Uterus (tissue), 4 donors: ENCODE data around the gene MCTP2. TPM values are rescaled to one million over a fixed set of nuclear protein-coding genes. Genes with fewer than 3 reads are reported as not detected.
"Not testable (repeated sequence)": the region's sequence is repeated elsewhere in the genome, so short reads cannot be mapped to it uniquely, and the experiment has no call there.

Source experiments
- DNase-seq, 2 donors: peaks; one replicate each; pipeline ENCODE4 v3.0.0-alpha.2; 2019 to 2020
- H3K27ac ChIP-seq, 2 donors: fragments of 200-600 bp; sonication (generic); 1 replicate in 1 of 2; 2 replicates in 1 of 2; pipeline ENCODE4 v1.5.1; 2016 to 2018
- H3K27me3 ChIP-seq, 2 donors: fragments of 200-600 bp; sonication (generic); one replicate each; pipeline ENCODE4 v1.5.1; 2018 to 2019; ENCODE audit warnings: control low read depth in 1 of 2
- H3K36me3 ChIP-seq, 2 donors: fragments of 200-600 bp; sonication (generic); one replicate each; pipeline ENCODE4 v1.5.1; 2019; ENCODE audit warnings: control low read depth in 1 of 2
- H3K4me1 ChIP-seq, 2 donors: fragments of 200-600 bp; sonication (generic); one replicate each; pipeline ENCODE4 v1.5.1; 2018 to 2019; ENCODE audit warnings: control low read depth in 1 of 2
- H3K4me3 ChIP-seq, 2 donors: fragments of 200-600 bp; sonication (generic); 1 replicate in 1 of 2; 2 replicates in 1 of 2; pipeline ENCODE4 v1.5.1; 2018 to 2019; ENCODE audit warnings: mild to moderate bottlenecking in 1 of 2
- H3K9me3 ChIP-seq, 2 donors: fragments of 200-600 bp; sonication (generic); one replicate each; pipeline ENCODE4 v1.5.1; 2019; ENCODE audit warnings: control low read depth in 1 of 2
- CTCF ChIP-seq, 4 experiments: fragments of 200-600 bp in 2 of 4; fragments of 450-650 bp in 2 of 4; sonication (generic) in 2 of 4; IDR thresholded peaks; one replicate each; pipeline ENCODE4 v1.5.1; 2016 to 2019; ENCODE audit warnings: antibody characterized with exemption in 4 of 4, mild to moderate bottlenecking in 2 of 4, moderate library complexity in 1 of 4
- POLR2A ChIP-seq, 2 donors: fragments of 450-650 bp; IDR thresholded peaks; one replicate each; pipeline ENCODE4 v1.6.1; 2016; ENCODE audit warnings: antibody characterized with exemption in 2 of 2, mild to moderate bottlenecking in 1 of 2, moderate library complexity in 1 of 2
- intact Hi-C: fragments of 100-400 bp; cut with DNase I; formaldehyde crosslinking; loops from one replicate; pipeline ENCODE4 v1.15.1; 2023; ENCODE audit warnings: low total_unique reads
- total RNA-seq, 4 donors: library from RNA; depleted of rRNA in 3 of 4; stranded (reverse); fragments of >200 nt in 3 of 4; gene quantifications; one replicate each; pipeline versions ENCODE4 v1.1.0 to v1.2.4, GENCODE V29; 2014 to 2023
- donor health status: DM: yes; HTN: yes; CAD: no.

Gene MCTP2
- total RNA-seq, 4 donors from 2014 or later: 3.3 to 98.9 (median 11.7) TPM

GRCh38 chr15:94478763-94479162, 247.4 kb downstream of the MCTP2 start:
- TF ChIP-seq CTCF (IDR thresholded peaks at IDR 0.05): no peak
- TF ChIP-seq POLR2A (IDR thresholded peaks at IDR 0.05): no peak
- intact Hi-C loops: no loop called here

GRCh38 chr15:94480289-94480834, 249.0 kb downstream of the MCTP2 start:
- intact Hi-C loops: no loop called here

More at GRCh38 chr15:94478763-94479162, 247.4 kb downstream of the MCTP2 start:
- Histone ChIP-seq H3K9me3 (no peaks in the 10 kb centered on the region), H3K4me3 (no peak overlapping the region), H3K4me1 (no peaks in the 10 kb centered on the region), H3K27me3 (no peaks in the 10 kb centered on the region), H3K27ac (no peak overlapping the region), H3K36me3 (no peaks in the 10 kb centered on the region)
- DNase-seq: no peak

GRCh38 chr15:94485148-94485719, 253.9 kb downstream of the MCTP2 start:
- no peak for DNase-seq
- H3K27me3 ChIP-seq: no peaks in the 10 kb centered on the region
- no peaks in the 10 kb centered on the region for H3K36me3 ChIP-seq
- H3K4me1 ChIP-seq: no peaks in the 10 kb centered on the region
- H3K4me3 ChIP-seq: no peak overlapping the region
- no peaks in the 10 kb centered on the region for H3K9me3 ChIP-seq
- intact Hi-C loops: no loop called here
- TF ChIP-seq POLR2A (IDR thresholded peaks at IDR 0.05) (no peak), CTCF (IDR thresholded peaks at IDR 0.05) (no peak)
- no peak overlapping the region for H3K27ac ChIP-seq

More at GRCh38 chr15:94480289-94480834, 249.0 kb downstream of the MCTP2 start:
- Histone ChIP-seq H3K27me3 (no peaks in the 10 kb centered on the region), H3K4me3 (no peak overlapping the region), H3K27ac (no peak overlapping the region), H3K9me3 (no peaks in the 10 kb centered on the region), H3K4me1 (no peaks in the 10 kb centered on the region), H3K36me3 (no peaks in the 10 kb centered on the region)
- TF ChIP-seq CTCF (IDR thresholded peaks at IDR 0.05): no peak
- TF ChIP-seq POLR2A (IDR thresholded peaks at IDR 0.05): no peak
- no peak for DNase-seq

- H3K9me3 ChIP-seq: no peaks in the 10 kb centered on the region
- H3K36me3 ChIP-seq: no peaks in the 10 kb centered on the region
- H3K27ac ChIP-seq: no peak overlapping the region
- intact Hi-C loops: no loop called here
- H3K4me1 ChIP-seq: no peaks in the 10 kb centered on the region
- DNase-seq: no peak
- H3K4me3 ChIP-seq: no peak overlapping the region
- TF ChIP-seq CTCF (IDR thresholded peaks at IDR 0.05) (no peak), POLR2A (IDR thresholded peaks at IDR 0.05) (no peak)
- H3K27me3 ChIP-seq: no peaks in the 10 kb centered on the region
These were observed 256.3 kb downstream of the MCTP2 start for GRCh38 chr15:94487635-94488034.

- intact Hi-C loops: no loop called here
These were observed 261.8 kb downstream of the MCTP2 start for GRCh38 chr15:94493176-94493575.

GRCh38 chr15:94493586-94493985, 262.2 kb downstream of the MCTP2 start:
- DNase-seq, H3K9me3 ChIP-seq, intact Hi-C loops: not testable (repeated sequence)

More at GRCh38 chr15:94493176-94493575, 261.8 kb downstream of the MCTP2 start:
- H3K27ac ChIP-seq: no peak overlapping the region
- no peaks in the 10 kb centered on the region for H3K36me3 ChIP-seq
- no peak for DNase-seq
- H3K4me3 ChIP-seq: no peak overlapping the region
- TF ChIP-seq POLR2A (IDR thresholded peaks at IDR 0.05): no peak
- TF ChIP-seq CTCF (IDR thresholded peaks at IDR 0.05): no peak
- no peaks in the 10 kb centered on the region for H3K9me3 ChIP-seq
- no peaks in the 10 kb centered on the region for H3K4me1 ChIP-seq
- H3K27me3 ChIP-seq: no peaks in the 10 kb centered on the region

More at GRCh38 chr15:94493586-94493985, 262.2 kb downstream of the MCTP2 start:
- not testable (repeated sequence) for H3K4me1 ChIP-seq, H3K36me3 ChIP-seq, H3K4me3 ChIP-seq, H3K27ac ChIP-seq, H3K27me3 ChIP-seq
